Measurements from ENCODE around the gene FEZ2. TPM values are rescaled to one million over a fixed set of nuclear protein-coding genes. Genes with fewer than 3 reads are reported as not detected.

The FEZ2 gene
- total and polyA plus RNA-seq, 2 of the 13 experiments (the other 11 are each of a cell fraction or from before 2014, with no cell fraction given) = 42.5 to 59.1 TPM

DNA sequence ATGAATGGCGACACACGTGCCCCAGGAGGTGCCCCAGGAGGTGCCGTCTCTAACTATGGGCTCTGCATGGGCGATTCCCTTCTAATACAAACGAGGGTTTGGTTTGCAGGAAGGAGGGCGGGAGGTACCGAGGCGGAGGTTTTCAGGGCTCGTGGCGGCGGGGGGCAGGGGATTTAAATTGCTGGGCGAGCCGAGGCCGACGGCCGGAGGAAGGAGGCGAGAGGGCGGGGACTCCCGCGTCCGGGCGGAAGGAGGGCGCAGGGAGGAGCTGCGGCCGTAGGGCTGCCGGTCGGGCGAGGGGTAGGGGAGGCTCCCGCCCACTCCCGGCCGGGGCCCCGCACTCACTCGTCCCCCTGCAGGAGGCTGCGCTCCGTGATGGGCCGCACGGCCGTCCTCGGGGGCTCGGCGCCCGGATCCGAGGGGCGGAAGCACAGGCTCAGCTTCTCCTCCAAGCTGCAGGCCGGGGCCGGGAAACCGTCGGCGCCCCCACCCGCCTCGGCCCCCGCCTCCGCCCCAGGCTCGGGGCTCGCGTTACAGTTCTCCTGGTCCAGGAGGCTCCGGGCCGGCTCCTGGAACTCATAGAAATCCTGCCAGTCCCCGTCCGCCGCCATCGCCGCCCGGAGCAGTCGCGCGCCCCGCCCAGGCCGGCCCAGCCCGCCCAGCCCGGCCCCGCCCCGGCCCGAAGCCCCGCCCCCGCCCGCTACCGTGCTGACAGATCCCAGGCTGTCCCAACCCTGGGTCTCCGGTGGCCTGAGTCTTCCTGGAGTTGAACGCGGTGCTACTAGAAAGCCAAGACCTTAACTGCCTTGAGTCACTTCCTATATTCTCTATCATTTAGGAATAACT, at the start of gene FEZ2 (continued):
- TF ChIP-seq ZNF234 (CRISPR knock-in tag; conservative IDR thresholded peaks at IDR 0.05) (no peak), HNRNPLL (IDR thresholded peaks at IDR 0.05; ENCODE audit: low read depth, low read length, poor library complexity, severe bottlenecking) (peak; percentile 78), THAP11 (CRISPR knock-in tag; IDR thresholded peaks at IDR 0.05) (peak; percentile 32; the same call in 1 of the 2 replicates), SOX6 (IDR thresholded peaks at IDR 0.05) (no peak), SOX6 (CRISPR knock-in tag; IDR thresholded peaks at IDR 0.05) (peak; percentile 52), ZBTB7A (CRISPR knock-in tag; IDR thresholded peaks at IDR 0.05) (peak; percentile 36; the same call in 1 of the 2 replicates), MXD4 (CRISPR knock-in tag; IDR thresholded peaks at IDR 0.05) (0 out of 2 replicates have a peak, but pooled peaks have one; percentile 32), SPEN (CRISPR knock-in tag; IDR thresholded peaks at IDR 0.05; ENCODE audit: low read depth) (peak; percentile 70), DR1 (CRISPR knock-in tag; IDR thresholded peaks at IDR 0.05) (peak; percentile 48; the same call in 1 of the 2 replicates), ZNF776 (CRISPR knock-in tag; IDR thresholded peaks at IDR 0.05) (peak; percentile 86), STAG1 (CRISPR knock-in tag; IDR thresholded peaks at IDR 0.05) (peak; percentile 13; the same call in 1 of the 2 replicates), ELF4 (CRISPR knock-in tag; IDR thresholded peaks at IDR 0.05; ENCODE audit: borderline replicate concordance) (no peak), ZNF777 (CRISPR knock-in tag; IDR thresholded peaks at IDR 0.05) (peak; percentile 60; the same call in 1 of the 2 replicates), MED1 (CRISPR knock-in tag; IDR thresholded peaks at IDR 0.05) (no peak), RARA (CRISPR knock-in tag; IDR thresholded peaks at IDR 0.05) (0 out of 2 replicates have a peak, but pooled peaks have one; percentile 27), MTA1 (CRISPR knock-in tag; IDR thresholded peaks at IDR 0.05; ENCODE audit: borderline replicate concordance) (0 out of 2 replicates have a peak, but pooled peaks have one; percentile 60), GFI1 (CRISPR knock-in tag; IDR thresholded peaks at IDR 0.05; ENCODE audit: borderline replicate concordance) (no peak; the same call in 1 of the 2 replicates), AHR (CRISPR knock-in tag; IDR thresholded peaks at IDR 0.05) (peak; percentile 87), RELA (CRISPR knock-in tag; IDR thresholded peaks at IDR 0.05) (no peak), ZFP1 (CRISPR knock-in tag; IDR thresholded peaks at IDR 0.05) (no peak)
- TF ChIP-seq, protein P1, sequence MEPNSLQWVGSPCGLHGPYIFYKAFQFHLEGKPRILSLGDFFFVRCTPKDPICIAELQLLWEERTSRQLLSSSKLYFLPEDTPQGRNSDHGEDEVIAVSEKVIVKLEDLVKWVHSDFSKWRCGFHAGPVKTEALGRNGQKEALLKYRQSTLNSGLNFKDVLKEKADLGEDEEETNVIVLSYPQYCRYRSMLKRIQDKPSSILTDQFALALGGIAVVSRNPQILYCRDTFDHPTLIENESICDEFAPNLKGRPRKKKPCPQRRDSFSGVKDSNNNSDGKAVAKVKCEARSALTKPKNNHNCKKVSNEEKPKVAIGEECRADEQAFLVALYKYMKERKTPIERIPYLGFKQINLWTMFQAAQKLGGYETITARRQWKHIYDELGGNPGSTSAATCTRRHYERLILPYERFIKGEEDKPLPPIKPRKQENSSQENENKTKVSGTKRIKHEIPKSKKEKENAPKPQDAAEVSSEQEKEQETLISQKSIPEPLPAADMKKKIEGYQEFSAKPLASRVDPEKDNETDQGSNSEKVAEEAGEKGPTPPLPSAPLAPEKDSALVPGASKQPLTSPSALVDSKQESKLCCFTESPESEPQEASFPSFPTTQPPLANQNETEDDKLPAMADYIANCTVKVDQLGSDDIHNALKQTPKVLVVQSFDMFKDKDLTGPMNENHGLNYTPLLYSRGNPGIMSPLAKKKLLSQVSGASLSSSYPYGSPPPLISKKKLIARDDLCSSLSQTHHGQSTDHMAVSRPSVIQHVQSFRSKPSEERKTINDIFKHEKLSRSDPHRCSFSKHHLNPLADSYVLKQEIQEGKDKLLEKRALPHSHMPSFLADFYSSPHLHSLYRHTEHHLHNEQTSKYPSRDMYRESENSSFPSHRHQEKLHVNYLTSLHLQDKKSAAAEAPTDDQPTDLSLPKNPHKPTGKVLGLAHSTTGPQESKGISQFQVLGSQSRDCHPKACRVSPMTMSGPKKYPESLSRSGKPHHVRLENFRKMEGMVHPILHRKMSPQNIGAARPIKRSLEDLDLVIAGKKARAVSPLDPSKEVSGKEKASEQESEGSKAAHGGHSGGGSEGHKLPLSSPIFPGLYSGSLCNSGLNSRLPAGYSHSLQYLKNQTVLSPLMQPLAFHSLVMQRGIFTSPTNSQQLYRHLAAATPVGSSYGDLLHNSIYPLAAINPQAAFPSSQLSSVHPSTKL (CRISPR knock-in tag; IDR thresholded peaks at IDR 0.05) = peak; percentile 56; the same call in 1 of the 2 replicates
- TF ChIP-seq, protein P2, sequence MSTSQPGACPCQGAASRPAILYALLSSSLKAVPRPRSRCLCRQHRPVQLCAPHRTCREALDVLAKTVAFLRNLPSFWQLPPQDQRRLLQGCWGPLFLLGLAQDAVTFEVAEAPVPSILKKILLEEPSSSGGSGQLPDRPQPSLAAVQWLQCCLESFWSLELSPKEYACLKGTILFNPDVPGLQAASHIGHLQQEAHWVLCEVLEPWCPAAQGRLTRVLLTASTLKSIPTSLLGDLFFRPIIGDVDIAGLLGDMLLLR (CRISPR knock-in tag; IDR thresholded peaks at IDR 0.05) = peak; percentile 94
- TF ChIP-seq, protein P3, sequence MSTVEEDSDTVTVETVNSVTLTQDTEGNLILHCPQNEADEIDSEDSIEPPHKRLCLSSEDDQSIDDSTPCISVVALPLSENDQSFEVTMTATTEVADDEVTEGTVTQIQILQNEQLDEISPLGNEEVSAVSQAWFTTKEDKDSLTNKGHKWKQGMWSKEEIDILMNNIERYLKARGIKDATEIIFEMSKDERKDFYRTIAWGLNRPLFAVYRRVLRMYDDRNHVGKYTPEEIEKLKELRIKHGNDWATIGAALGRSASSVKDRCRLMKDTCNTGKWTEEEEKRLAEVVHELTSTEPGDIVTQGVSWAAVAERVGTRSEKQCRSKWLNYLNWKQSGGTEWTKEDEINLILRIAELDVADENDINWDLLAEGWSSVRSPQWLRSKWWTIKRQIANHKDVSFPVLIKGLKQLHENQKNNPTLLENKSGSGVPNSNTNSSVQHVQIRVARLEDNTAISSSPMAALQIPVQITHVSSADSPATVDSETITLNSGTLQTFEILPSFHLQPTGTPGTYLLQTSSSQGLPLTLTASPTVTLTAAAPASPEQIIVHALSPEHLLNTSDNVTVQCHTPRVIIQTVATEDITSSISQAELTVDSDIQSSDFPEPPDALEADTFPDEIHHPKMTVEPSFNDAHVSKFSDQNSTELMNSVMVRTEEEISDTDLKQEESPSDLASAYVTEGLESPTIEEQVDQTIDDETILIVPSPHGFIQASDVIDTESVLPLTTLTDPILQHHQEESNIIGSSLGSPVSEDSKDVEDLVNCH (CRISPR knock-in tag; IDR thresholded peaks at IDR 0.05) = no peak
- TF ChIP-seq, protein P4, sequence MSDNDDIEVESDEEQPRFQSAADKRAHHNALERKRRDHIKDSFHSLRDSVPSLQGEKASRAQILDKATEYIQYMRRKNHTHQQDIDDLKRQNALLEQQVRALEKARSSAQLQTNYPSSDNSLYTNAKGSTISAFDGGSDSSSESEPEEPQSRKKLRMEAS (IDR thresholded peaks at IDR 0.05) = peak; percentile 82
